ENCODE measurements around the gene PGBD5. TPM values are rescaled to one million over a fixed set of nuclear protein-coding genes. Genes with fewer than 3 reads are reported as not detected.

Gene PGBD5
- total RNA-seq, 1 donor from 2014 or later, result 0.12 TPM

GRCh38 chr1:230267338-230268065, 158.6 kb downstream of the PGBD5 start:
- intact Hi-C loops (cut with micrococcal nuclease), result loop anchor here (2.0 kb wide), 1 partner anchor 607 kb away; no protein-coding TSS in a partner anchor

GRCh38 chr1:230266456-230266855, 159.7 kb downstream of the PGBD5 start:
- intact Hi-C loops (cut with micrococcal nuclease), result no loop called here

GRCh38 chr1:230265200-230266115, 160.7 kb downstream of the PGBD5 start:
- intact Hi-C loops (cut with micrococcal nuclease), result no loop called here

Other genes with a start within 250 kb of the PGBD5 start
- 32.6 and 35.4 TPM in 2 replicates for gene COG2, start 216.1 kb upstream of the PGBD5 start, total RNA-seq

All from T-helper 1 cell treated with Interleukin-12 subunit alpha and Interleukin-12 subunit beta and Interleukin-4 antibody, amounts not matched to agents 30 ng/mL and 1 ng/mL, for 36 hours (primary cell).